GM18858 (cell line): ENCODE results near the gene CHST4.
A peak's percentile ranks its signal among the peaks of the same experiment; 100 is the strongest.
"Not testable (repeated sequence)": the region's sequence is repeated elsewhere in the genome, so short reads cannot be mapped to it uniquely, and the experiment has no call there.

Experiments
- ATAC-seq: cut with Tn5 transposase; IDR thresholded peaks from one replicate; pipeline ENCODE4 v1.9.1; 2021; ENCODE audit not compliant: unreplicated experiment

Gene CHST4

DNA sequence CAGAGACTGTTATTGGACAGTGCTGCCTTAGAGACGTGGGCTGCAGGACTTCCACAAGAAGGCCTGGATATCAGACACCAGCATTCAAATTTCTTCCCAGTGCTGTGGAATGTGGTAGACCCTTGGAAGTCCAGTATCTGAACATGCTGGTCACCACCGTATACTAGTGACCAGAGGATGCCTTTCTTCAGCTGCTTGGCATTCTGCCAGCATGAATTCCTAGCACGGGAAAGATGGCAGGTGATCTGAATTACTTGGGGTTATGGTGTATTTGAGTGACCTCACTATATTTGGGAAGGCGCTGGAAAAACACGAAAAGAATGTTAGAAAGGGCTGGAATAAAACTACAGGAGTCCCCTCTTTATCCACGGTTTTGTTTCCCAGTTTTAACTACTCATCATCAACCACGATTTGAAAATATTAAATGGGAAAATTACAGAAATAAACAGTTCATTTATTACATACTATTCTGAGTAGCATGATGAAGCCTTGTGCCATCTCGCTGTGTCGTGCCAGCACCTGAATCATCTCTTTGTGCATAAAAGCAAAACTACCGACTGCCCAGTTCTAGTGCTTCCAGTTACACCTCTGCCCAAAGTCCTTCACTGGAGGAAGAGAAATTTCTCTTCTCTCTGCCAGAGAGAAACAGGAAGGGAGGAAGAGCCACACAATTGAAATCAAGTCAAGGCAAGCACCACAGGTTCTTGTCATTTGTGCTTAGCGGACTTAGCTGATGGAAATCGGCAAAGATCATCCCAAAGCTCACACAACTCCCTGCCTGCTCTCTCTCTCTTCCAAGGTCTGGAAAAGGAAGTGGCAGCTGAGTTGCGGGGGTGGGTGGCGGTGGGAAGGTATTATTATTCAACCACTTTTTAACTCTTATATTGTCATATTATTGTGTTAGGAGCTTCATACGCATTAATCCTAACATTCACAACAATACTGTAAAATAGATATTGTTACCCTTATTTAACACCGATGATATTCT lies 1.4 kb upstream of the CHST4 start:
- no peak for ATAC-seq

DNA sequence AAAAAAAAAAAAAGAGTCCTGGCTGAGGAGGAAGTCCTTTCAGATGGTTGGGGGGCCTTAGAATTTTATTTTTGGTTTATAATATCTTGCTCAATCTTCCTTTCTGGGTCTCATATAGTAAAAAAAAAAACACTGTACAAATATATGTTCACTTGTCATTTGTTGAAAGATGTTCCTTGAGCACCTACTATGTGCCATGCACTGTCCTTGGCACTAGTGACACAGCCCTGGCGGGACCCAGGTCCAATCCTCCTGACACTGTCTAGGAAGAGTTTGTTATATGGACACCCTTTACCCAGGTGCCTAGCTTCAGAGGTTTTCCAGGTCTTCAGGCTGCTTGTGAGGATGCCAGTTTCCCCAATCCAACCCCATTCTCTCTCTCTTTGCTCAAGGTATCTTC lies 2.0 kb downstream of the CHST4 start:
- no peak for ATAC-seq

DNA sequence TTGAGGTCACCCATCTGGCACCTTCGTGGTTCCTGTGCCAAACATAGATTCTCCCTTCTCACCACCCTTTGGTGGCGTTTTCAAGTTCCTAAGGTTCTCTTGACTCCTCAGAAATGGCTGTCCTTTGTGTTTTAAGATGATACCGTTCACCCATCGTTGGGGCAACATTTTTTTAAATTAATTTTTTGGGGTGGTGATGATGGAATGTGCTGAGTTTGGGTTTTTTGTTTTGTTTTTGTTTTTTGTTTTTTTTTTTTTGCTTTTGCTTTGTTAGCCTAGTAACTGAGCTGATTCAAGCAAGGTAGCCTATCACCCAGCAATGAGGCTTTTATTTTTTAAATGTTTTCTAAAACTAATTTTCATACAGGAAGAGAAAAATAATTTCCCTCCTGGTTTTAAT lies 2.6 kb downstream of the CHST4 start:
- ATAC-seq, result no peak

DNA sequence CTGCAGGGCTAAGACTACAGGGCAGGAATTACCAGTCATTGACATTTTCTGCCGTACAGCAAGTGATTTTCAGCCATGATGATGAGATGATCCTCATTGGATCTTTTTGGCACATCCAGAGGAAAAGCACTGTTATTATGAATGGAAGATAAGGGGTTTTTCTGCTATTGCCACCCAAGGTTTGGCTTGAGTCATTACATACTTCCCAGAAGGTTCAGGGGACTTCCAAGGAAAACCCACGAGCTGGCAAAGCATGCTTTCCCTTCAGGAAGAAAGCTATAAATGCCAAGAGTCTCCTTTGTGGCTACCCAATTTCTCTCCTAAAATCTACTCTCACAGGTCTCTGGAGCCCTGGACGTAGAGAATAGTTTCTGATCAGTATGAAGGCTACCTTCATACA lies 6.1 kb downstream of the CHST4 start:
- no peak for ATAC-seq

DNA sequence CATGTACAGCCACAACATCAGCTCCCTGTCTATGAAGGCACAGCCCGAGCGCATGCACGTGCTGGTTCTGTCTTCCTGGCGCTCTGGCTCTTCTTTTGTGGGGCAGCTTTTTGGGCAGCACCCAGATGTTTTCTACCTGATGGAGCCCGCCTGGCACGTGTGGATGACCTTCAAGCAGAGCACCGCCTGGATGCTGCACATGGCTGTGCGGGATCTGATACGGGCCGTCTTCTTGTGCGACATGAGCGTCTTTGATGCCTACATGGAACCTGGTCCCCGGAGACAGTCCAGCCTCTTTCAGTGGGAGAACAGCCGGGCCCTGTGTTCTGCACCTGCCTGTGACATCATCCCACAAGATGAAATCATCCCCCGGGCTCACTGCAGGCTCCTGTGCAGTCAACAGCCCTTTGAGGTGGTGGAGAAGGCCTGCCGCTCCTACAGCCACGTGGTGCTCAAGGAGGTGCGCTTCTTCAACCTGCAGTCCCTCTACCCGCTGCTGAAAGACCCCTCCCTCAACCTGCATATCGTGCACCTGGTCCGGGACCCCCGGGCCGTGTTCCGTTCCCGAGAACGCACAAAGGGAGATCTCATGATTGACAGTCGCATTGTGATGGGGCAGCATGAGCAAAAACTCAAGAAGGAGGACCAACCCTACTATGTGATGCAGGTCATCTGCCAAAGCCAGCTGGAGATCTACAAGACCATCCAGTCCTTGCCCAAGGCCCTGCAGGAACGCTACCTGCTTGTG lies 10.7 kb downstream of the CHST4 start:
- no peak for ATAC-seq

DNA sequence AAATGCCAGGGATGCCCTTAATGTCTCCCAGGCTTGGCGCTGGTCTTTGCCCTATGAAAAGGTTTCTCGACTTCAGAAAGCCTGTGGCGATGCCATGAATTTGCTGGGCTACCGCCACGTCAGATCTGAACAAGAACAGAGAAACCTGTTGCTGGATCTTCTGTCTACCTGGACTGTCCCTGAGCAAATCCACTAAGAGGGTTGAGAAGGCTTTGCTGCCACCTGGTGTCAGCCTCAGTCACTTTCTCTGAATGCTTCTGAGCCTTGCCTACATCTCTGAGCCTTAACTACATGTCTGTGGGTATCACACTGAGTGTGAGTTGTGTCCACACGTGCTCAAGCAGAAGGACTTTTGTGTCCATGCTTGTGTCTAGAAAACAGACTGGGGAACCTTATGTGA lies 11.4 kb downstream of the CHST4 start:
- ATAC-seq, result no peak

DNA sequence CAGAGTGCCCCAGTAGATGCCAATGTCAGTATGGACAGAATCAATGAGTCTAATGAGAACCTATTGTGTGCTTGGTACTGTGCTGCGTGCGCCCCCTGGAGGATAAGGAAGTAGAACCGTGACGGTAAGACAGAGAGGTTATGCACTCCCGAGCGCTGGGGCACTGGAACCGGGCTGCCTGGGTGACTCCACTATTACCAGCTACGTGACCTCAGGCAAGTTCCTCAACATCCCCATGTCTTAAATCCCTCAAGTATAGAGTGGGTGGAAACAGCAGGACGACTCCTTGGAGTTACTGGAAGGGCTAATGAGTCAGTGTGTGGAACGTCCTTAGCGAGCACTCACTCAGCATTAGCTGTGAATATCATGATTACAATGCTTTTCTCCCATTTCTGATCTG lies 16.2 kb downstream of the CHST4 start:
- ATAC-seq, result no peak

DNA sequence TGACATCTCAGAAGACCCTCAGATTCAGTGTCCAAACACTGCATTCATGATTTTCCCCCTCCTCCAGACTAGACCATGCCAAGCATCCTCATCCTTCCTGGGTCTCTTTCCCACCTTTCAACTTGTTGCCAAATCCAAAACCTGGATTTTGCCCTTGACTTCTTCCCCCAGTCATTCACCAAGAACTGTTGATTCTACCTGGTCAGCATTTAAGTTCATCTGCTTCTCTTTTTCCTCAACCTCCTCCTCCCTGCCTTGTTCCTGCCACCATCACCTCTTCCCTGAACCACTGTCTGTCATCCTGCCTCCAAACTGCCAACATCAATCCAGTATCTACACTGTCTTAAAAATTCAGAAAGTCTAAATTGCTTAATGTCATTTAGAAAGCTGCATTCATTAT lies 20.9 kb downstream of the CHST4 start:
- no peak for ATAC-seq

DNA sequence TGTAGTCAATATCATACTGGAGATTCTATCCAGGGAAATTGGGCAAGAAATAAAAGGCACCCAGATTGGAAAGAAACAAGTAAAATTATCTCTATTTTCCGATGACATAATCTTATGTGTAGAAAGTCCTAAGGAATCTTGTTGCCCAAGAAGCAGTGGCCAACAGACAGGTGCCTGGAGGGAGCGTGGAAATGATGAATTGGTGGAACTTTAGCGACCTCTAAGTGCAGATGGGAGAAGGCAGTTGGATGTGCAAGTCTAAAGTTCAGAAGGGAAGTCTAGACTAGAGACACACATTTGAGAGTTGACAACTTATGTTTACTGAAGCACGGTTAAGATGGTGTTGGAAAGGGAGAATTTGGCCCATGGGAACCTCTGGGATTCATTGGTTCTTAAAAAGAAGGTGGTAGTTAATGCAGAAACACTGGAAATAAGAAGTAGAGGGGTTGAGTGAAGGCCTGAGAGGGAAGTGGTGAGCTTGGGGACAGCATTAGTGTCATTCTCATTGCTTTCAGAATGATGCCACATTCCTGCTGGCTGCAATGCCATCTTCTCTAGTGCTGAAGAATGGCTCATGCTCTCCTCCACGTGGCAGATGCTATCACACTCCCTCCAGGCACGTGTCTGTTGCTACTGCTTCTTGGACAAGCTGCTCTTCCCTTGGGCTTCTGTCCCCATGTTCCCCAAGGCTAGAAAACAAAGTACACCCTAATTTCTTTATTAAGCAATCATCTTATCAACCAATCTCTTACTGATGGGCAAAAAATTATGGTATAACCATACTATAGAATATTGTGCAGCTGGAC lies 26.7 kb downstream of the CHST4 start:
- ATAC-seq, result no peak

DNA sequence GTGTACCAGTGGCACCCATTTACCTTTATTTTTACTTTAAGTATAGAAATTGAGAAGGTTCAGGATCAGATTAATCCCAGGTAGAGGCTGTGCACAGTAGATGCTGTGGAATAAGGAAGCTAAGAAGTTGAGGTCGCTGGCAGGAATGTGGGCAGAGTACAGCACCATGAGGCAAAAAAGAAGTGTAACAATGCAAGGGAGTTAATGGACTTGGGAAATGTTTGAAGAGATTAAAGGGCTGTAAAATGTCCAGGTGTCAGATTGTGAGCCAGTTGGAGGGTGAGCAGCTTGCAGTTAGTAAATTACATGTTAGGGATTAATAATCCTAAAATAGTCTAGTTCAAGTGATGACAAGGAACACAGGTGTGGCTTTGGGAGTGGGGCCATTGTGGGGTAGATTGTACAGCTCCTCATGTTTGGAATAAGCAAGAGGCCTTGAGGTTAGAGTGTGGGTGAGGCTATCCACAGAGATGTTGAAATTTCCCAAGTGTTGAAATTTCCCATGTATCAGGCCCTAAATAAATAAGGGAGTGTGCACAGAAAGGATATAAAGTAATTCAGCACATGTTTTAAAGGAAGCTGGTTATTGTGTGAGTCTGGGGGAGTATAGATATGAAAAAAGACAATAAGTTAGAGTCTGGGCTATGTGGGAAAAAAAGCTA lies 29.1 kb downstream of the CHST4 start:
- ATAC-seq, result no peak

DNA sequence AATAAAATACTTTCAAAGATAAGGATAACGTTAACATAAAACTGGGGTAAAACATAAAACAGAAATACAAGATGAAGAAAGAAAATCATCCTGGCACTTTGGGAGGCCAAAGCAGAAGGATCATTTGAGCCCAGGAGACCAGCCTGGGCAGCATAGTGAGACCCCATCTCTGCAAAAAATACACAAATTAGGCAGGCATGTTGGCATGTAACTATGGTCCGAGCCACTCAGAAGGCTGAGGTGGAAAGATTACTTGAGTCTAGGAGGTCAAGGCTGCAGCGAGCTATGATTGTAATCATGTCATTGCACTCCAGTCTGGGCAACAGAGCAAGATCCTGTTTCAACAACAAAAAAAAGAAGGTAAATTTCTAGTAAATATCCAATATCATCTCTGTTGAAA lies 31.1 kb downstream of the CHST4 start:
- no peak for ATAC-seq

DNA sequence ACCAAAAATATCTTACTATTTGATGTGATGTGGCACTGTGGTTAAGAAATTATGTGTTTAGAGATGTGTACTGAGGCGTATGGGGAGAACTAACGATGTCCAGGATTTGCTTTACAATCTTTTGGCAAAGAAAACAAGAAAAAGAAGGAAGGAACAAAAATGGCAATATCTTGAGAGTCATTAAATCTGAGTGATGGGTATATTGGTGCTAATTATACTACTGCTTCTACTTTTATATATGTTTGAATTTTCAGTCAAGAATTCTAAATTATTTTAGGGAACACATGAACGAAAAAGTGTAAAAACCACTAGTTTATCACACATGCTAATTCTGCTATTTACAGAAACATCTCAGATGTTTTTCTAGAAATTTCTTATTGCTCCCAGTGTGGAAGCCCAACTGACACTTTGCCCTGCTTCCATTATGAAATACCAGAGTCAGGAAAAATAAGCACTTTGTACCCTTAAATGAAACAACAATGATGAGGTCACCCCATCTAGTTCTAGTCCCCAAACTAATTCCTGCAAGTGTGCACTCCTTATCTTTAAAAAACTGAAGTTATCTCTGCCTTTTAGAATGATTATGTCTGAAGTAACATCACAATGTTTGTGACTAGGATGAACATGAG lies 31.8 kb downstream of the CHST4 start:
- no peak for ATAC-seq

DNA sequence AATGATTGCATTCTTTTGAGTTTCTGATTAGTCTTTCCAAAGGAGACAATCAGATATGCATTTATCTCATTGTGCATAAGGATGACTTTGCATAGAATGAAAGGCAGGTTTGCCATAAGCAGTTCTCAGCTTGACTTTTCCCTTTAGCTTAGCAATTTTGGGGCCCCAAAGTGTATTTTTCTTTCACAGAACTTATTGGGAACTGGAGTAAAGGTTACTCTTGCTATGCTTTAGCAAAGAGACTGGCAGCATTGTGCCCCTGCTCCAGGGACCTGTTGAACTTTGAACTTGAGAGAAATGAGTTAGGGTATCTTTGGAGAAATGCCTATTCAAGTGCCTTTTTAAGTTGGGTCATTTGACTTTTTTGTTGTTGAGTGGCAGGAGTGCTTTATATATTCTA lies 33.6 kb downstream of the CHST4 start:
- no peak for ATAC-seq

DNA sequence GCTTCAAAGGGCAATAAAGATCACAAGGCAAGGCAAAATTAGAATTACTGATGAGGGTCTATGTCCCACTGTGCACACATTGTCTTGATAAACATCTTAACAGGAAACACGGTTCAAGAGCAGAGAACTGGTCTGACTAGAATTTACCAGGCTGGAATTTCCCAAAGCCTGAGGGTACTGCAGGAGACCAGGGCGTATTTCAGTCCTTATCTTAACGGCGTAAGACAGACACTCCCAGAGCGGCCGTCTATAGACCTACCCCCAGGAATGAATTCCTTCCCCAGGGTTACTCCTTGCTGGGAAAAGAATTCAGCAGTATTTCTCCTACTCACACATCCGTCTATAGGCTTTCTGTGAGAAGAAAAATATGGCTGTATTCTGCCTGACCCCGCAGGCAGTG lies 35.7 kb downstream of the CHST4 start:
- ATAC-seq, result not testable (repeated sequence)

DNA sequence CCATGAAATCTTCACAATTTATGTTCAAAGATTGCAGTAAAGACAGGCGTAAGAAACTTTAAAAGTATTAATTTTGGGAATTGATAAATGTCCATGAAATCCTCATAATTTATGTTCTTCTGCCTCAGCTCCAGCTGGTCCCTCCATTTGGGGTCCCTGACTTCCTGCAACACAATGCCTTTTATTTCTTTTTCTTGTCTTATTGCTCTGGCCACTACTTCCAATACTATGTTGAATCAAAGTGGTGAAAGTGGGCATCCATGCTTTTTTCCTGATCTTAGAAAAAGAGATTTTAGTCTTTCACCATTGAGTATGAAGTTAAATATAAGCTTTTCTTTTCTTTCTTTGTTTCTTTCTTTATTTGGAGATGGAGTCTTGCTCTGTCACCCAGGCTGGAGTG lies 36.3 kb downstream of the CHST4 start:
- no peak for ATAC-seq

DNA sequence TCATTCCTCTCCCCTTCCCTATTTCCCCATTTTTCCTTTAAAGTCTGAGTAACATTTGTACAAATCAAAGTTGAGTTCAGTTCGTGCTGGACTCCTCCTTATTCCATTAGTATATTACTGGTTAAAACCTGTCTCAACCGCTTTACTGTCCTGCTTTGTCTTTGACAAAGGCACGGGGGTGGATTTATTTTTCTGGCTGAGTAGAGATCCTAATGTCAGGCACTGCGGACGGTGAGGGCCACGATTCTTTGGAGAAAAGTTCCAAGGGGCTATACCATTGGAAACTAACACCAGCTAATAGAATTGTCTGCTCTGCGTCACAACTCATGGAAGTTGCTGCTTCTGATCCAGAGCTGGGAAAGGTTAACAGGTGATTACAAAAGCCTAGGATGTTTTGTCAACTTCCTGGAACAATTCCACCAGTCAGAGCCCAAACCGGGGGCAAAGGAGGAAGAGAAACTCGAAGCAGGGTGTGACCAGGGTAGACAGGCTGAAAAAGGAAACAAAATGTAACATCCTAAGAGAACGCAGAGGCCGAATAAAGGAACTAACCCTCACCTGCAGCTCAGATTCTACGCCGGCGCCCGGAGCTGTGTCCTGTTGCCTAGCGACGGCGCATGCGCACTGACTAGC lies 38.2 kb downstream of the CHST4 start:
- ATAC-seq, result peak; percentile 82

DNA sequence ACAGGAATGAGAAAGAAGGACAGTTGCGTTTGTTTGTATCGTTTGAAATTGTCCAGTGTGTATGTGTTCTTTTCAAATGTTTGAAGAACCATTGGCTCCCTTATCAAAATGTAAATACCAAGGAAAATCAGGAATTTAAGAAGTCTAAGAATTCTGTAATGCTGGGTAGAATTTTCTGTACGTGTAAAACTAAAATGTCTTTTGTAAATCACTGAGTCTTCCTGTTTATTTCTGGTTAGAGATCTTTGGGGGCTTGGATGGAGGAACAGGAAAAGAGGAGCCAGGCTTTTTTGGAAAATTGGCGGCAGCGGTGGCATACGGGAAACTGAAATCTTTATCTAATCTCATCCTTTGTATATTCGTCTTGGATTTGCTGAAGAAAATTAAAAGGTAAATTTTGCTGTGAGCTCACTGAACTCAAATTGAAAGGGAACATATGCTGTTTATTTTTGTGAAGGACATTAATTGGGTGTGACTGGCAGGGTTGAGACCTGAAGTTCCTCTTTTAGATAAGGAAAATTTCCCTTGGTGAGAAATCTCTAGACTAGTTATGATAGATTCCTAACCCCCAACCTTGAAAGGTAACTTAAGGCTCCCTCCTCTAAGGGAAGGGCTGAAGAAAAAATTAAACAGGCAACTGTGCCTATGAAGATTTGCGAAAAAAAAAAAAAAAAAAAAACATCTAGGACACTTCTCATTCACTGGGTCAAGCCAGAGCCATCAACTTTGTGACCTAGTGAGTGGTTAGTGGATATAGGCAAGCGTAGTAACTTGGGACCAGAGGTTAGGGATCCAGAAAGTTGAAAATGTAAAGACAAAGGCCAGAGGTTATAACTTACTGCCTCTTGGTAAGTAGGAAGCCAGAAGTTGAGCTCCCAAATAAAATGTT lies 39.8 kb downstream of the CHST4 start:
- no peak for ATAC-seq

DNA sequence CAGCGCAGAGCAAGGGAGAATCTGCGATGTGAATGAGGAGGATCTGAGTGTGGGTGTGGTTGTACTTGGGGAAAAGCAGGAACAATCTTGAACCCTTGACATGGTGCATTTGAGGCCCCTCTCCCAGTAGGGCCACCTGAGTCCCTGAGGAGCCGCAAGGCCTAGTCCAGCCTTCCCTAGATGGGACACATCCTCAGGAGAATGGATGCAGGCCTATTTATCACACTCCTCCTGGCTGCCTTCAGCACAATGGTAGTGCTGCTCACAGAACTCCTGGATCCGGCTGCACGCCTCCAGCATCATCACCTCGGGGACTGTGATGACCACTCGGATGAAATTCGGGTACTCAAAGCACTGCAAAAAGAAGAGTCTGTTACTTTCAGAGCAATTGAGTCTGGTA lies 41.7 kb downstream of the CHST4 start:
- no peak for ATAC-seq

DNA sequence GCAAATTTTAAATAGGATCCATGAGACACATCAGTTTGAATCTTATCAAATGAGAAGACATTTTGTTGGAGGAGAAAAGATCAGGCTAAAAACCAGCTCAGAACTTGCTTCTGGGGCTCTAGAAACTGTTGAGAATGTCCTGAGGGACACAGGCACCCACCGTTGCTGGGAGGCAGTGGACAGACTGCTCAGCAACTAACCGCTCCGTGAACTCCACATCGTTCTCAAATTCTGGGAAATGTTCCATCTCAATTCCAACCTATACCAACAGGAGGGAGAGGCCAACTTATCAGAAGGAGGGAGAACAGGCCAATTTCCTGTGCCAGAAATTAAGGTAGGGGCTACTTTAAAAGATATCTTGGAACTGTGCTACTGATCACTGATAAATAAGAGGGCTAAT lies 42.3 kb downstream of the CHST4 start:
- ATAC-seq, result no peak
